Prostate gland (tissue), 2 donors: ENCODE results near the gene DAPK1. TPM values are rescaled to one million over a fixed set of nuclear protein-coding genes. Genes with fewer than 3 reads are reported as not detected.

Source experiments
- DNase-seq: peaks from one replicate; pipeline ENCODE4 v3.0.0-alpha.2; 2019; ENCODE audit warnings: low spot score
- H3K27ac ChIP-seq, 2 donors: fragments of 200-600 bp; sonication (generic); 2 replicates each; pipeline ENCODE4 v1.5.1; 2017 to 2019
- H3K27me3 ChIP-seq: fragments of 200-600 bp; sonication (generic); replicated peaks from 2 replicates; pipeline ENCODE4 v1.5.1; 2019; ENCODE audit not compliant: insufficient read depth
- H3K36me3 ChIP-seq, 2 donors: fragments of 200-600 bp; sonication (generic); 1 replicate in 1 of 2; 2 replicates in 1 of 2; pipeline versions ENCODE4 v1.5.1 to v1.8.1; 2017 to 2019
- H3K4me1 ChIP-seq: fragments of 200-600 bp; sonication (generic); replicated peaks from 2 replicates; pipeline ENCODE4 v1.5.1; 2019
- H3K4me3 ChIP-seq, 2 donors: fragments of 200-600 bp; sonication (generic); 2 replicates each; pipeline ENCODE4 v1.5.1; 2017 to 2019
- H3K9me3 ChIP-seq: fragments of 200-600 bp; sonication (generic); 2 replicates; pipeline ENCODE4 v1.5.1; 2017
- POLR2A ChIP-seq: fragments of 450-650 bp; IDR thresholded peaks from one replicate; pipeline ENCODE4 v1.6.1; 2016; ENCODE audit warnings: antibody characterized with exemption, mild to moderate bottlenecking
- POLR2AphosphoS5 ChIP-seq: sonication (generic); formaldehyde crosslinking; IDR thresholded peaks from one replicate; pipeline ENCODE4 v1.6.1; 2017; ENCODE audit warnings: antibody characterized with exemption
- WGBS: methylation state at CpG from one replicate; pipeline ENCODE4 v1.1.5; 2018; 5-methylcytosine and 5-hydroxymethylcytosine counted together
- intact Hi-C: fragments of 100-400 bp; cut with DNase I; formaldehyde crosslinking; loops from one replicate; pipeline ENCODE4 v1.14.2; 2022
- total RNA-seq, 2 donors: library from RNA; depleted of rRNA; stranded (reverse); fragments of >200 nt; gene quantifications; one replicate each; pipeline ENCODE4 v1.1.0, GENCODE V29; 2016
- TF ChIP-seq, protein P1 (sequence below), 4 experiments: fragments of 200-600 bp in 2 of 4; fragments of 450-650 bp in 2 of 4; sonication (generic) in 2 of 4; IDR thresholded peaks; 1 replicate in 3 of 4; 2 replicates in 1 of 4; pipeline ENCODE4 v1.5.1; 2016 to 2019; ENCODE audit warnings: antibody characterized with exemption in 4 of 4, mild to moderate bottlenecking in 2 of 4, moderate library complexity in 2 of 4

Gene DAPK1
- total RNA-seq, 2 donors from 2014 or later: 13.9 to 39.1 TPM

DNA sequence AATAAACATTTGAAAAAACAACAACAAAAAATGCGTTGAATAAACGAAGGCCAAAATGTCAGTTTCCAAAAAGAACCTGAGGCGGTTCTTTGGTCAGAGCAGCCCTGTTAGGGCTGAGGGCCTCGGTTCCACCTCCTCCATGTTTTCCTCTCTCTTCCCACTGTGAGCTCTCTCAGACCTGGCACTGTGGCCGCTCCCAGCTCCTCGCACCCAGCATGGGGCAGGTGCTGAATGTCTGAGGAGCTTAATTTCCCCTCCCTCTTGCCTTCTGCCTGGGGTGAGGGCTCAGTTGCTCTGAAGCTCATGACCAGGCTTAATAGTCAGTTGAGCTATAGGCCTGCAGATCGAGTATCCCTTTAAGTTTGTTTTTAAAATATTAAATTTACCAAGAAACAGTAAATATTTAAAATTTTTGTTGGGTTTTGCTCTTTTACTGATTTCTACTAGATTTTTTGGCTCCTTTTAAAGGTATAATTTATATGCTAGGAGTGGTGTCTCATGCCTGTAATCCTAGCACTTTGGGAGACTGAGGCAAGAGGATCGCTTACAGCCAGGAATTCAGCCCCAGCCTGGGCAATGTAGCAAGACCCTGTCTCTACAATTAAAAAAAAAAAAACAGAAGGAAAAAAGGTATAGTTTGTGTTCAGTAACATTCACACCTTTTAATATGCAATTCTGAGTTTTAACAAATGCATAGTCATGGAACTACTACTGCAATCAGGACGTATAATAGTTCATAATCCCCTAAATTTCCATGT is 28.1 kb downstream of the DAPK1 start:
- Histone ChIP-seq H3K4me1 (peaks cover 3% of the 10 kb centered on the region), H3K9me3 (no peaks in the 10 kb centered on the region), H3K27me3 (no peaks in the 10 kb centered on the region), H3K36me3 (no peaks in the 10 kb centered on the region), H3K27ac (no peak overlapping the region), H3K4me3 (no peak overlapping the region)
- TF ChIP-seq POLR2AphosphoS5 (no peak), POLR2A (no peak)
- TF ChIP-seq, protein P1, sequence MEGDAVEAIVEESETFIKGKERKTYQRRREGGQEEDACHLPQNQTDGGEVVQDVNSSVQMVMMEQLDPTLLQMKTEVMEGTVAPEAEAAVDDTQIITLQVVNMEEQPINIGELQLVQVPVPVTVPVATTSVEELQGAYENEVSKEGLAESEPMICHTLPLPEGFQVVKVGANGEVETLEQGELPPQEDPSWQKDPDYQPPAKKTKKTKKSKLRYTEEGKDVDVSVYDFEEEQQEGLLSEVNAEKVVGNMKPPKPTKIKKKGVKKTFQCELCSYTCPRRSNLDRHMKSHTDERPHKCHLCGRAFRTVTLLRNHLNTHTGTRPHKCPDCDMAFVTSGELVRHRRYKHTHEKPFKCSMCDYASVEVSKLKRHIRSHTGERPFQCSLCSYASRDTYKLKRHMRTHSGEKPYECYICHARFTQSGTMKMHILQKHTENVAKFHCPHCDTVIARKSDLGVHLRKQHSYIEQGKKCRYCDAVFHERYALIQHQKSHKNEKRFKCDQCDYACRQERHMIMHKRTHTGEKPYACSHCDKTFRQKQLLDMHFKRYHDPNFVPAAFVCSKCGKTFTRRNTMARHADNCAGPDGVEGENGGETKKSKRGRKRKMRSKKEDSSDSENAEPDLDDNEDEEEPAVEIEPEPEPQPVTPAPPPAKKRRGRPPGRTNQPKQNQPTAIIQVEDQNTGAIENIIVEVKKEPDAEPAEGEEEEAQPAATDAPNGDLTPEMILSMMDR (IDR thresholded peaks at IDR 0.05): no peak
- intact Hi-C loops: no loop called here
- no peak for DNase-seq
- WGBS: 92% methylated on average over 9 of the region's 9 CpGs

DNA sequence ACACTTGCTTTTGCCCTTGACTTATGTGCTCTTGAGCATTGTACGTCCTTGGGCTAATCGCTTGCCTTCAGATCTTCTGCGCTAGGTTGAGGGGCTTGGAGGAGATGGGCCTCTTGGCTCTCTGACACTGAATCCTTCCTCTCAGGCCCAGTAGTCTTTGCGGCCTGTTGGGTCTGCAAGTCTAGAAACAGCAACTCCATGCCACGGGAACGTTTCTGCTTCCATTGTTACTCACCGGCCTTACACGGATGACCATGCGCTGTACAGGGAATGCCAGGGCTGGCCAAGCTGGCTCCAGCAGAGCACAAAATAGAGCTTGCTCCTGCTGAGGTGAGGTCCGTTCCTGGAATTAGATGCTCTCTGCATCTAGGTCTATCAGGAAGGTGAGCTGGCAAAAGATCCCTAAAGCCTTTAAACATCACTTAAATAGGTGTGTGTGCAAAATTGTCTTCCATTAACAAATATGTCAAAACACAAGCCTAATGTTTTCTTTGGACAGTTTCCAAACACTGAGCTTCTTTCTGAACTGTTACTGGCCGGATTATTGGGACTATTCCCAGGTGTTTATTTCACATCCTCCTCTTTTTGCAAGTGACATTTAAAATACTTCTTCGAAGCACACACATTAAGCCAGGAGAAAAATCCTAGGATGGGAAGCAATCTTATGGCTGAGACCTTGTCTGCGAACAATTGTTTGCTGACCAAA is 29.7 kb downstream of the DAPK1 start:
- Histone ChIP-seq H3K27me3 (no peaks in the 10 kb centered on the region), H3K27ac (no peak overlapping the region), H3K4me3 (no peak overlapping the region), H3K9me3 (no peaks in the 10 kb centered on the region), H3K4me1 (peaks cover 3% of the 10 kb centered on the region), H3K36me3 (no peaks in the 10 kb centered on the region)
- intact Hi-C loops: no loop called here
- DNase-seq: no peak
- TF ChIP-seq, protein P1 (IDR thresholded peaks at IDR 0.05): no peak
- TF ChIP-seq POLR2AphosphoS5 (no peak), POLR2A (no peak)
- 70% methylated on average over 12 of the region's 13 CpGs for WGBS

DNA sequence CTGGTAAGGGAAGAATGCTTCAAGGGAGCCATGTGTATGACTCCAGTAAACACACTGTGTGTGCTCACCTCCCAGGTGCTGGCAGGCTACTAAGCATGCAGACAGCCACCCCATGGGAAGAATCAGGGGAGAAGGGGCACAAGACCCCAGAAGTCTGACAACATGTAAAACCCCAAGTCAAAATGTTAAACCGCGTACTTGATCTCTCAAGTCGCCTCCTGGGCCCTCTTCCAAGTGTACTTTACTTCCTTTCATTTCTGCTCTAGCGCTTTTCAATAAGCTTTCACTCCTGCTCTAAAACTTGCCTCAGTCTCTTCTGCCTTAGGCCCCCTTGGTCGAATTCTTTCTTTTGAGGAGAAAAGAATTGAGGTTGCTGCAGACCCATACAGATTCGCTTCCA is 31.3 kb downstream of the DAPK1 start:
- intact Hi-C loops: no loop called here
- no peak overlapping the region for H3K4me3 ChIP-seq
- H3K27me3 ChIP-seq: no peaks in the 10 kb centered on the region
- WGBS: 92% methylated on average over 6 of the region's 6 CpGs
- H3K4me1 ChIP-seq: peaks cover 3% of the 10 kb centered on the region
- H3K9me3 ChIP-seq: no peaks in the 10 kb centered on the region
- no peaks in the 10 kb centered on the region for H3K36me3 ChIP-seq
- H3K27ac ChIP-seq: no peak overlapping the region
- TF ChIP-seq, protein P1 (IDR thresholded peaks at IDR 0.05): no peak
- TF ChIP-seq POLR2AphosphoS5 (no peak), POLR2A (no peak)
- DNase-seq: no peak

DNA sequence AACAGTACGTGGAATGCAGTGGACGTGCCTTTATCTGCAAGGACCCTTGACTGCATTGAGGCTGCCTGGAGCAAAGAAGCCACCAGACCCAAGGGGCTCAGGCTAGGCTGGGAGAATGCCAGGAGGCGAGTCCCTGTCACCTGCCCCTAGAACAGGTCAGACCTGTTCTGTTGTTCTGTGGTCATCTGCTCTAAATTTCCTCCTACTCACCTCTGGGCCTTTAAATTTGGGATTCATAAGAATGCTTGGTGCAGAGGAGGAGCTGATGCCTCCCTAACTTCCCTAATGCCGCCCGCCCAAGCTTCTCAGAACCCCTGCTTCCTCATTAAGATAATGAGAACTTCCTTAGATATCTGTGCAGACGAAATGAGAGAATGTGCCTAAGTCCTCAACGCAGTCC is 32.0 kb downstream of the DAPK1 start:
- Histone ChIP-seq H3K36me3 (no peaks in the 10 kb centered on the region), H3K27me3 (no peaks in the 10 kb centered on the region), H3K4me1 (peaks cover 3% of the 10 kb centered on the region), H3K4me3 (no peak overlapping the region), H3K27ac (no peak overlapping the region), H3K9me3 (no peaks in the 10 kb centered on the region)
- no peak for DNase-seq
- TF ChIP-seq POLR2A (no peak), POLR2AphosphoS5 (no peak)
- TF ChIP-seq, protein P1 (IDR thresholded peaks at IDR 0.05): no peak
- 92% methylated on average over 7 of the region's 7 CpGs for WGBS
- intact Hi-C loops: no loop called here
